Measurements from ENCODE around the gene SKAP1.

SKAP1 gene

GRCh38 chr17:48440669-48441068, 10.7 kb upstream of the SKAP1 start:
- Histone ChIP-seq H3K9ac (ENCODE audit: low read length) (peak overlapping the region; percentile 61), H2AFZ (ENCODE audit: low read length) (no peak overlapping the region), H3K27me3 (replicated peaks; ENCODE audit: insufficient read depth, low read length) (no peaks in the 10 kb centered on the region), H3K79me2 (ENCODE audit: low read length) (no peaks in the 10 kb centered on the region), H3K4me2 (ENCODE audit: low read depth, low read length) (peak overlapping the region; percentile 45), H3F3A (ENCODE audit: insufficient read depth, low read length) (peaks cover 36% of the 10 kb centered on the region), H4K20me1 (ENCODE audit: insufficient read depth, low read length) (no peaks in the 10 kb centered on the region), H3K4me1 (ENCODE audit: low read length) (peaks cover 66% of the 10 kb centered on the region), H3K9me3 (replicated peaks; ENCODE audit: insufficient read depth, low read length) (no peaks in the 10 kb centered on the region), H3K36me3 (replicated peaks; ENCODE audit: insufficient read depth, low read length) (no peaks in the 10 kb centered on the region), H3K27ac (ENCODE audit: low read length) (peak overlapping the region; percentile 87), H3K9me2 (replicated peaks; ENCODE audit: insufficient read depth, low read length) (no peaks in the 10 kb centered on the region), H3K4me3 (ENCODE audit: low read length) (peak overlapping the region; percentile 16; the same call in 1 of the 2 replicates)
- DNase-seq: no peak
- TF ChIP-seq EZH2 (optimal IDR thresholded peaks at IDR 0.05; ENCODE audit: low read depth, low read length) (no peak), CTCF (IDR thresholded peaks at IDR 0.05; ENCODE audit: low read length) (no peak), EZH2phosphoT487 (IDR thresholded peaks at IDR 0.05; ENCODE audit: low read length) (no peak)

- Histone ChIP-seq H3K27ac (ENCODE audit: low read length) (peak overlapping the region; percentile 87), H3K4me2 (ENCODE audit: low read depth, low read length) (peak overlapping the region; percentile 45)
Measured at GRCh38 chr17:48439875-48440505, 10.0 kb upstream of the SKAP1 start.

GRCh38 chr17:48439110-48439850, 9.3 kb upstream of the SKAP1 start:
- Histone ChIP-seq H4K20me1 (ENCODE audit: insufficient read depth, low read length) (no peaks in the 10 kb centered on the region), H2AFZ (ENCODE audit: low read length) (peak overlapping the region; percentile 19), H3K4me1 (ENCODE audit: low read length) (peaks cover 67% of the 10 kb centered on the region), H3K4me3 (ENCODE audit: low read length) (no peak overlapping the region), H3K9me3 (replicated peaks; ENCODE audit: insufficient read depth, low read length) (no peaks in the 10 kb centered on the region), H3K9ac (ENCODE audit: low read length) (peak overlapping the region; percentile 61), H3K9me2 (replicated peaks; ENCODE audit: insufficient read depth, low read length) (no peaks in the 10 kb centered on the region), H3K27ac (ENCODE audit: low read length) (peak overlapping the region; percentile 87), H3K79me2 (ENCODE audit: low read length) (no peaks in the 10 kb centered on the region), H3F3A (ENCODE audit: insufficient read depth, low read length) (peaks cover 36% of the 10 kb centered on the region), H3K27me3 (replicated peaks; ENCODE audit: insufficient read depth, low read length) (no peaks in the 10 kb centered on the region), H3K36me3 (replicated peaks; ENCODE audit: insufficient read depth, low read length) (no peaks in the 10 kb centered on the region), H3K4me2 (ENCODE audit: low read depth, low read length) (peak overlapping the region; percentile 45)
- peak; percentile 78 for DNase-seq
- TF ChIP-seq EZH2phosphoT487 (IDR thresholded peaks at IDR 0.05; ENCODE audit: low read length) (no peak), EZH2 (optimal IDR thresholded peaks at IDR 0.05; ENCODE audit: low read depth, low read length) (no peak), CTCF (IDR thresholded peaks at IDR 0.05; ENCODE audit: low read length) (no peak)

More at GRCh38 chr17:48439875-48440505, 10.0 kb upstream of the SKAP1 start:
- Histone ChIP-seq H3K9ac (ENCODE audit: low read length) (peak overlapping the region; percentile 61), H3K9me3 (replicated peaks; ENCODE audit: insufficient read depth, low read length) (no peaks in the 10 kb centered on the region), H3K36me3 (replicated peaks; ENCODE audit: insufficient read depth, low read length) (no peaks in the 10 kb centered on the region), H3K9me2 (replicated peaks; ENCODE audit: insufficient read depth, low read length) (no peaks in the 10 kb centered on the region), H2AFZ (ENCODE audit: low read length) (peak overlapping the region; percentile 17), H3K4me1 (ENCODE audit: low read length) (peaks cover 67% of the 10 kb centered on the region), H3K27me3 (replicated peaks; ENCODE audit: insufficient read depth, low read length) (no peaks in the 10 kb centered on the region), H3K4me3 (ENCODE audit: low read length) (no peak overlapping the region), H3F3A (ENCODE audit: insufficient read depth, low read length) (peaks cover 36% of the 10 kb centered on the region), H3K79me2 (ENCODE audit: low read length) (no peaks in the 10 kb centered on the region), H4K20me1 (ENCODE audit: insufficient read depth, low read length) (no peaks in the 10 kb centered on the region)
- no peak for TF ChIP-seq CTCF (IDR thresholded peaks at IDR 0.05; ENCODE audit: low read length)
- no peak for TF ChIP-seq EZH2 (optimal IDR thresholded peaks at IDR 0.05; ENCODE audit: low read depth, low read length)
- no peak for TF ChIP-seq EZH2phosphoT487 (IDR thresholded peaks at IDR 0.05; ENCODE audit: low read length)
- DNase-seq: peak; percentile 76
